Neural cell (in vitro differentiated cells): ENCODE results near the gene LTN1.

Experiments
- EP300 ChIP-seq: fragments of 450-650 bp; conservative IDR thresholded peaks from 2 replicates; pipeline ENCODE4 v1.6.1; 2014; ENCODE audit warnings: antibody characterized with exemption, mild to moderate bottlenecking, moderate library complexity; ENCODE audit not compliant: poor library complexity, severe bottlenecking
- EZH2 ChIP-seq: fragments of 200-600, 300-800 bp; shearing (Covaris generic), sonication (generic); IDR thresholded peaks from 2 replicates; pipeline ENCODE4 v1.6.1; 2014; ENCODE audit warnings: antibody characterized with exemption, low read length, borderline replicate concordance, mild to moderate bottlenecking; ENCODE audit not compliant: insufficient read depth, poor library complexity, severe bottlenecking
- MXI1 ChIP-seq: fragments of 450-650 bp; conservative IDR thresholded peaks from 2 replicates; pipeline ENCODE4 v1.6.1; 2014; ENCODE audit warnings: antibody characterized with exemption, mild to moderate bottlenecking; ENCODE audit not compliant: poor library complexity, severe bottlenecking
- POLR2AphosphoS5 ChIP-seq: IDR thresholded peaks from 2 replicates; pipeline ENCODE4 v1.6.1; 2012
- RAD21 ChIP-seq: fragments of 450-650 bp; conservative IDR thresholded peaks from 2 replicates; pipeline ENCODE4 v1.6.1; 2014; ENCODE audit warnings: antibody characterized with exemption, mild to moderate bottlenecking, moderate library complexity
- SMC3 ChIP-seq: fragments of 450-650 bp; conservative IDR thresholded peaks from 2 replicates; pipeline ENCODE4 v1.6.1; 2014; ENCODE audit warnings: antibody characterized with exemption, mild to moderate bottlenecking, moderate library complexity; ENCODE audit not compliant: poor library complexity
- TAF1 ChIP-seq: IDR thresholded peaks from 2 replicates; pipeline ENCODE4 v1.6.1; 2012; ENCODE audit warnings: low read depth
- TF ChIP-seq, protein P1 (sequence below): fragments of 450-650 bp; IDR thresholded peaks from 2 replicates; pipeline ENCODE4 v1.5.1; 2014; ENCODE audit warnings: antibody characterized with exemption, mild to moderate bottlenecking, moderate library complexity; ENCODE audit not compliant: poor library complexity, severe bottlenecking
- TF ChIP-seq, protein P2 (sequence below): IDR thresholded peaks from 2 replicates; pipeline ENCODE4 v1.6.1; 2012; ENCODE audit warnings: borderline replicate concordance

DNA sequence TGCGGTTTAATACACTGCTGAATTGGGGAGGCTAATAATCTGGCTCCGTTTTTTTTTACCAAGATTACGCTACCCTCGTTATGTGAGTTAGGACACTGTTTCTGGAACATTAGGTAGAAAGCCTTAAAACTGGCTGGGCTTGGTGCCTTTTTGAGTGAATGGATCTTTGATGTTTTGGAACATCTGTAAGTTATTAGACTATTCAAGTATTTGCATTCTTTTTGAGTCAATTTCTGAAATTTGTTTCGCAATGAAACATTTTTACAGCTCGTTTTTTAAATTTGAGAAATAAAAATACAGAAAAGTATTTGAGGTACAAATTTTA, 106.9 kb downstream of the LTN1 start:
- TF ChIP-seq, protein P1, sequence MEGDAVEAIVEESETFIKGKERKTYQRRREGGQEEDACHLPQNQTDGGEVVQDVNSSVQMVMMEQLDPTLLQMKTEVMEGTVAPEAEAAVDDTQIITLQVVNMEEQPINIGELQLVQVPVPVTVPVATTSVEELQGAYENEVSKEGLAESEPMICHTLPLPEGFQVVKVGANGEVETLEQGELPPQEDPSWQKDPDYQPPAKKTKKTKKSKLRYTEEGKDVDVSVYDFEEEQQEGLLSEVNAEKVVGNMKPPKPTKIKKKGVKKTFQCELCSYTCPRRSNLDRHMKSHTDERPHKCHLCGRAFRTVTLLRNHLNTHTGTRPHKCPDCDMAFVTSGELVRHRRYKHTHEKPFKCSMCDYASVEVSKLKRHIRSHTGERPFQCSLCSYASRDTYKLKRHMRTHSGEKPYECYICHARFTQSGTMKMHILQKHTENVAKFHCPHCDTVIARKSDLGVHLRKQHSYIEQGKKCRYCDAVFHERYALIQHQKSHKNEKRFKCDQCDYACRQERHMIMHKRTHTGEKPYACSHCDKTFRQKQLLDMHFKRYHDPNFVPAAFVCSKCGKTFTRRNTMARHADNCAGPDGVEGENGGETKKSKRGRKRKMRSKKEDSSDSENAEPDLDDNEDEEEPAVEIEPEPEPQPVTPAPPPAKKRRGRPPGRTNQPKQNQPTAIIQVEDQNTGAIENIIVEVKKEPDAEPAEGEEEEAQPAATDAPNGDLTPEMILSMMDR, result no peak
- TF ChIP-seq TAF1 (no peak), SMC3 (no peak), MXI1 (no peak), POLR2AphosphoS5 (no peak), EZH2 (no peak), EP300 (no peak), RAD21 (no peak)
- TF ChIP-seq, protein P2, sequence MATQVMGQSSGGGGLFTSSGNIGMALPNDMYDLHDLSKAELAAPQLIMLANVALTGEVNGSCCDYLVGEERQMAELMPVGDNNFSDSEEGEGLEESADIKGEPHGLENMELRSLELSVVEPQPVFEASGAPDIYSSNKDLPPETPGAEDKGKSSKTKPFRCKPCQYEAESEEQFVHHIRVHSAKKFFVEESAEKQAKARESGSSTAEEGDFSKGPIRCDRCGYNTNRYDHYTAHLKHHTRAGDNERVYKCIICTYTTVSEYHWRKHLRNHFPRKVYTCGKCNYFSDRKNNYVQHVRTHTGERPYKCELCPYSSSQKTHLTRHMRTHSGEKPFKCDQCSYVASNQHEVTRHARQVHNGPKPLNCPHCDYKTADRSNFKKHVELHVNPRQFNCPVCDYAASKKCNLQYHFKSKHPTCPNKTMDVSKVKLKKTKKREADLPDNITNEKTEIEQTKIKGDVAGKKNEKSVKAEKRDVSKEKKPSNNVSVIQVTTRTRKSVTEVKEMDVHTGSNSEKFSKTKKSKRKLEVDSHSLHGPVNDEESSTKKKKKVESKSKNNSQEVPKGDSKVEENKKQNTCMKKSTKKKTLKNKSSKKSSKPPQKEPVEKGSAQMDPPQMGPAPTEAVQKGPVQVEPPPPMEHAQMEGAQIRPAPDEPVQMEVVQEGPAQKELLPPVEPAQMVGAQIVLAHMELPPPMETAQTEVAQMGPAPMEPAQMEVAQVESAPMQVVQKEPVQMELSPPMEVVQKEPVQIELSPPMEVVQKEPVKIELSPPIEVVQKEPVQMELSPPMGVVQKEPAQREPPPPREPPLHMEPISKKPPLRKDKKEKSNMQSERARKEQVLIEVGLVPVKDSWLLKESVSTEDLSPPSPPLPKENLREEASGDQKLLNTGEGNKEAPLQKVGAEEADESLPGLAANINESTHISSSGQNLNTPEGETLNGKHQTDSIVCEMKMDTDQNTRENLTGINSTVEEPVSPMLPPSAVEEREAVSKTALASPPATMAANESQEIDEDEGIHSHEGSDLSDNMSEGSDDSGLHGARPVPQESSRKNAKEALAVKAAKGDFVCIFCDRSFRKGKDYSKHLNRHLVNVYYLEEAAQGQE, result no peak
